Activated CD4-positive, alpha-beta T cell treated with anti-CD3 and anti-CD28 coated beads, Interleukin-2, amount 10 ng/mL, durations not matched to agents 7 days and 5 days (primary cell): ENCODE data around the gene RUNX3. TPM values are rescaled to one million over a fixed set of nuclear protein-coding genes. Genes with fewer than 3 reads are reported as not detected.
A peak's percentile ranks its signal among the peaks of the same experiment; 100 is the strongest.
"Not testable (repeated sequence)": the region's sequence is repeated elsewhere in the genome, so short reads cannot be mapped to it uniquely, and the experiment has no call there.

Experiments
- CTCF ChIA-PET: fragments of 350-600 bp; sonication (Branson Sonifier 250); formaldehyde crosslinking; loops from one replicate; lab custom pipeline; 2021; ENCODE audit warnings: antibody characterized with exemption; lab: Charles Lee
- POLR2A ChIA-PET: fragments of 350-600 bp; sonication (Branson Sonifier 250); formaldehyde crosslinking; loops from one replicate; lab custom pipeline; 2021; ENCODE audit warnings: antibody characterized with exemption; lab: Charles Lee
- DNase-seq: peaks from one replicate; pipeline ENCODE4 v3.0.0-alpha.2; 2020
- H3K27ac Mint-ChIP-seq: one replicate; pipeline ENCODE4 v1.8.0; 2021; ENCODE audit warnings: mild to moderate bottlenecking, moderate library complexity, mixed read lengths
- H3K27me3 Mint-ChIP-seq: one replicate; pipeline ENCODE4 v1.8.0; 2021; ENCODE audit warnings: mixed read lengths
- H3K36me3 Mint-ChIP-seq: one replicate; pipeline ENCODE4 v1.8.0; 2021; ENCODE audit warnings: low read depth, mixed read lengths
- H3K4me1 Mint-ChIP-seq: one replicate; pipeline ENCODE4 v1.8.0; 2021; ENCODE audit warnings: mixed read lengths
- H3K4me3 Mint-ChIP-seq: one replicate; pipeline ENCODE4 v1.8.0; 2021; ENCODE audit warnings: mild to moderate bottlenecking, moderate library complexity, mixed read lengths
- H3K9me3 Mint-ChIP-seq: one replicate; pipeline ENCODE4 v1.8.0; 2021; ENCODE audit warnings: mixed read lengths
- total RNA-seq, 2 experiments: library from RNA; stranded (reverse); gene quantifications; one replicate each; pipeline ENCODE4 v1.2.3, GENCODE V29; 2021

RUNX3 gene
- total RNA-seq, 2 experiments from 2014 or later: 108 to 125 TPM

DNA sequence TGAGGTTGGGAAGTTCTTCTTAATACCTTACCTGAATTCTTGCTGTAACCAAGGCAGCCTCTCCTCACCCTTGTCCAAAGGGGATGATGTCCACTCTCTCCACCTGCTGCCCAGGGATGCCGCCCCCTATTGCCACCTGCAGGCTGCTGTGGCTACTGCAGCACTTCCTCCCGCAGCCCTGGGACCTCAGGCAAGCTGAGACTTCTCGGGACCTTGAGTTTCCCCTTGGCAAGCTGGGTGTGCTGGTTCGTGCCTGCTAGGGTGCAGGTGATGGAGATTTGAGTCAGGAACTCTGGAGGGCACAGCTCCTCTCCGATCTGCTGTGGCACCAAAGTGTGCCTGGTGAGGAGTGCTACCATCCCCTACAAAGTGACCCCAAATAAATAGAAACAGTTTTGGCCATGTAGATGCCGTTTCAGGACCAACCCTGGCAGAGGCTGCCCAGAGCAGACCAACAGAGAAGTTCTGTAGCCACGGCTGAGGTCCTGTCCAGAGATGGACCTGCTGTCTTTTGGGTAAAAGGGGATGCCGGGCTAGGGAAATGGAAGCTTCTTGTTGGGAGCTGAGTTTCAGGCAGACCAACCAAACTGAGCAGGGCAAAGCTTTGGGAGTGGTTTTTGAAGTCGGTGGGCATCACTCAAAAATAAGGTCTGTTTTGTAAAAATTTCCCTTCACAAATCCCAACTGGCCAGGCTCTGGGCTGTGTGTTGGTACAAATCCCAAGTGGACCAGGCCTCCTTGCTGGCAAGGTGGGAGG is 31.7 kb downstream of the RUNX3 start:
- Mint-ChIP-seq H3K27ac (peak overlapping the region; percentile 54), H3K4me3 (no peak overlapping the region), H3K36me3 (peaks cover 26% of the 10 kb centered on the region), H3K4me1 (peaks cover 15% of the 10 kb centered on the region), H3K27me3 (no peaks in the 10 kb centered on the region), H3K9me3 (no peaks in the 10 kb centered on the region)
- CTCF ChIA-PET: interaction anchor here (0.6 to 1.9 kb wide), 6 partner anchors 13 to 1397 kb away, joined by 3 to 5 read pairs (median 3); partner anchors contain the start of gene CLIC4
- POLR2A ChIA-PET: no interaction called here
- peak; percentile 48 for DNase-seq

DNA sequence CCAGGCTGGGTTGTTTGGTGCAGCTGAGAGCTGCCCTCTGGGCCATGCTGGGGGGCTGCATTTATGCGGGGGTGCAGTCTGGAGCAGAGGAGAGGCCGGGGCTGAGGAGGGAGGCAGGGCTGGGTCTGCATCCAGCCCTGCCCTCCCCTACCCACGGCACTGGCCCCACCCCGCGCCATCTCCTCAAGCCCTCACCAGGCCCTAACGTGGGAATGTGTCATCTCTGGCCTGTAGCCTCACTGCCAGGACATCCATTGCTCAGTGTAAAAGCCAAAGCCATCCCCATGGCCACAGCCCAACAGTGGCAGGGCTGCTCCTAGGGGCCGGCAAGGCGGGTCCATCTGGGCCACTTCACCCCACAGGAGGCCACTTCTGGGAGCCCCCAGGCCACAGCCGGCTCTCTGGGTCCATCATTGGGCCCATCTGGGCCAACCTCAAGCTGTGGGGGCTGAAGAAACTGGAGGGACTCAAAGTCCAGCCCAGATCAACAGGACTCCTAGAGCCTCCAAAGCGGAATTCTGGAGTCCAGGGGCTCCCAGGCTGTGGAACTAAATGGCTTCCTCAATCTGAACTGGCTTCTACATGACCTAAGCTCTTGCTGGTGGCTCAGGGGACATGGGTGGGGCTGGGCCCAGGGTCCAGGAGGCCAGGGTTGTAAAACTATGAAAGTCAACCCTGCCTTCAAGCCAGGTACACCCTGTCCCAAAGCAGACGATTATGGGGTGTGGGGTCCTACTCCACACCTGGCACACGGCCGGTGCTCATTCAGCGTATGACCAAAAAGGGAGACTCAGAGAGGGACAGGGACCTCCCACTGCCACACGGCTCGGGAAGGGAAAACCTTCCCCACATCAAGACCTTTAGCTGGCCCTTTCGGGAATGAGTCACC is 32.6 kb downstream of the RUNX3 start:
- H3K27me3 Mint-ChIP-seq: peaks cover 3% of the 10 kb centered on the region
- peaks cover 15% of the 10 kb centered on the region for H3K4me1 Mint-ChIP-seq
- H3K36me3 Mint-ChIP-seq: peaks cover 32% of the 10 kb centered on the region
- ChIA-PET CTCF (interaction anchor here (0.8 to 1.9 kb wide), 4 partner anchors 13 to 1396 kb away, joined by 3 to 5 read pairs (median 3); partner anchors contain the start of gene CLIC4), POLR2A (no interaction called here)
- H3K9me3 Mint-ChIP-seq: peaks cover 7% of the 10 kb centered on the region
- H3K4me3 Mint-ChIP-seq: no peak overlapping the region
- DNase-seq: no peak
- no peak overlapping the region for H3K27ac Mint-ChIP-seq

DNA sequence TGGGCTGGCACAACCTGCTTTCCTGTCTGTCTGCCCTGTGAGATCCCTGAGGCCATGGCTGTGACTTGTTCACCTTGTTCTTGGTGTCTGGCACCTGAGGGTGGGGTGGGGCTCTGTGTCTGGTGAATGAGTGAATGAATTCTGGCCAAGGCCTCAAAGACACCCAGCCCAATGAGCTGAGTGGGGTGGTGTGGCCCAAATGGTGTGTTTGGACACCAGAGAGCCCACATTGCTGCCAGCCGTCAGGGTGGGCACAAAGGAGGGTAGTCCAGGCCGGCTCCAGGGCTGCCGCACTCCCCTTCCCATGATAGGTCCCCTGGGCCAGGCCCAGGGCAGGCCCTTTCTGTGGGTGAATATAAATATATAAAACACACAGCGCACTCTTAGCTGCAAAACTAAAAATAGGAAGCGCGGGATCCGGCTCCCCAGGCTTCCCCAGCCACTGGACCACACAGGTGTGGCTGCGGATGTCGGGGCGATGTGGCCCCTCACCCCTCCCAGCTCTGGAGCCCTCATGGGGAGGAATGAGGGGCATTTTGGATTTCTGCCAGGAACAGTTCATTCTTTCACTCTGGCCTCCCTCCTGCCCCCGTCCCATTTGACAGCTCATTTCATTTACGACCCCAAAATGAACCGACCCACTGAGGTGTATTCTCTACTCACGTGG is 33.3 kb downstream of the RUNX3 start:
- no peak for DNase-seq
- Mint-ChIP-seq H3K27me3 (peaks cover 3% of the 10 kb centered on the region), H3K9me3 (peaks cover 10% of the 10 kb centered on the region), H3K4me3 (no peak overlapping the region), H3K4me1 (peaks cover 15% of the 10 kb centered on the region), H3K36me3 (peaks cover 30% of the 10 kb centered on the region), H3K27ac (no peak overlapping the region)
- POLR2A ChIA-PET: no interaction called here
- CTCF ChIA-PET: interaction anchor here (0.8 to 1.9 kb wide), 2 partner anchors 16 to 142 kb away, joined by 3 to 5 read pairs; no protein-coding TSS in a partner anchor

DNA sequence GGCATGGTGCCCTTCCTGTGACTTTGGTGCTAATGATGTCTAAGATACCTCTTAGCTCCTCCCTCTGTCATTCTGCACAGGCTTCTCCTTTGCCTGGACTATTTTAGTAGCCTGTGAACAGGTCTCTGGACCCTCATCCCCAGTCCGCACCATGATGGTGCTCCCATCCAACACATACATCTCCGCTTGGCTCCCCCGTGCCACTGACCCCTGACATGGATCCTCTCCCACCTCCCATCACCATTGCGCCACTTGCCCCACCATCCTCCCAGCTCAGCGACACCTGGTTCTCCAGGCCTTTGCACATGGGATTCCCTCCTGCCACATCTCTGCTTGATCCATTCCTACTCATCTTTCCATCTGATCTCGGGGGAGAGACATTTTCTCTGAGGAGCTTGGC is 33.9 kb downstream of the RUNX3 start:
- Mint-ChIP-seq H3K27ac (no peak overlapping the region), H3K4me3 (no peak overlapping the region), H3K4me1 (peaks cover 15% of the 10 kb centered on the region), H3K27me3 (peaks cover 3% of the 10 kb centered on the region), H3K36me3 (peaks cover 27% of the 10 kb centered on the region), H3K9me3 (peaks cover 12% of the 10 kb centered on the region)
- DNase-seq: no peak
- CTCF ChIA-PET: interaction anchor here (0.8 kb wide), 1 partner anchor 143 kb away, joined by 3 read pairs; no protein-coding TSS in a partner anchor
- POLR2A ChIA-PET: no interaction called here

DNA sequence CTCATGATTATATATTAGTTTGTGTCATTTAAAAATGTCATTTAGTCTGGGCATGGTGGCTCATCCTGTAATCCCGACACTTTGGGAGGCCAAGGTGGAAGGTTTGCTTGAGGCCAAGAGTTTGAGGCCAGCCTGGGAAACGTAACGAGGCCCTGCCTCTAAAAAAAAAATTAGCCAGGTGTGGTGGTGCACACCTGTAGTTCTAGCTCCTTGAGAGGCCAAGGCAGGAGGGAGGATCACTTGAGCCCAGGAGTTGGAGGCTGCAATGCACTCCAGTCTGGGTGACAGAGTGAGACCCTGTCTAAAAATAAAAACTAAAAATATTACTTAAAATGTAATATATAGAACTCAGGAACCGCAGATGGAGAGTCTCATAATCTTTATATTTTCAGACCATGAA is 34.6 kb downstream of the RUNX3 start:
- peaks cover 22% of the 10 kb centered on the region for H3K36me3 Mint-ChIP-seq
- POLR2A ChIA-PET: no interaction called here
- H3K4me1 Mint-ChIP-seq: peaks cover 15% of the 10 kb centered on the region
- CTCF ChIA-PET: no interaction called here
- DNase-seq: no peak
- no peak overlapping the region for H3K4me3 Mint-ChIP-seq
- H3K27ac Mint-ChIP-seq: no peak overlapping the region
- H3K27me3 Mint-ChIP-seq: peaks cover 7% of the 10 kb centered on the region
- peaks cover 16% of the 10 kb centered on the region for H3K9me3 Mint-ChIP-seq

DNA sequence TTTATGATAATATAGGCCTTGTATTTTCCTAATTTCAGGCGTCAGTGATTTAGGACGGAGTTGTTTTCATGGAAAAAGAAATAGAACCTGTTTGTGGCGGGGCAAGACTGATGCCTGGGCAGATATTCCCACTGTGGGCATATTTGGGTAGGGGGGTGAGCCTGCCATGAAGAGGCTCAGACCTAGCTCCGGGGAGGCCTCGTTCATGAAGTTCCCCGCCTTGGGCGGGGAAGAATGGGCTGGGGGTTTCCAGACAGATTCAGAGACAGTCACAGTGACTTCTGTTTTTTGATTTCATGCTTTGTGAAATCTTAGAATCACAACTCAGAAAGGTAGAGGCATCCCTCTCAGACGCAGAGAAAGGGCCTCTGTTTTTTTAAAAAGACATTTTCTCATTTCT is 36.1 kb downstream of the RUNX3 start:
- no peak overlapping the region for H3K27ac Mint-ChIP-seq
- DNase-seq: no peak
- peaks cover 17% of the 10 kb centered on the region for H3K9me3 Mint-ChIP-seq

DNA sequence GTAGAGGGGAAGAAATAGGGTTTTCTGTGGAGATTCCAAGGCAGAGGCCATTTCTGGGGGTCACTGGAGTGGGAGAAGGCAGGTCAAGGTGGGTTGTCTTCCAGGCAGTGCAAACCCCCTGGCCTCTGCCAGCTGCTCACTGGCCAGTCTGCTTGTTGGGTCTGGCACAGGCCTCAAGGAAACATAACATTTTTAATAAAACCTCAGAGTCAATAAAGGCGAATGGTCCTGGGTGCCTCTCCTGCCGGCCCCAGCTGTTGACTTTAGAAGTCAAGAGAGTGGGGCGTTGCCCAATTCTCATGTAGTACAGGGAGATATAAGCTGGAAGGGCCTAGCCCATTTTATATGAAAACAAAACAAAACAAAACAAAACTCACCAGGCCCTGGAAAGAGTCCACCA is 36.6 kb downstream of the RUNX3 start:
- Mint-ChIP-seq H3K36me3 (peaks cover 10% of the 10 kb centered on the region), H3K27me3 (peaks cover 7% of the 10 kb centered on the region), H3K27ac (no peak overlapping the region), H3K4me3 (no peak overlapping the region), H3K4me1 (peaks cover 8% of the 10 kb centered on the region), H3K9me3 (peaks cover 17% of the 10 kb centered on the region)
- ChIA-PET CTCF (interaction anchor here (0.6 kb wide), 1 partner anchor 1148 kb away, joined by 3 read pairs; no protein-coding TSS in a partner anchor), POLR2A (no interaction called here)
- DNase-seq: no peak

More for the DNA sequence above, 36.1 kb downstream of the RUNX3 start:
- Mint-ChIP-seq H3K36me3 (peaks cover 10% of the 10 kb centered on the region), H3K4me3 (no peak overlapping the region), H3K27me3 (peaks cover 7% of the 10 kb centered on the region), H3K4me1 (peaks cover 12% of the 10 kb centered on the region)
- ChIA-PET POLR2A (no interaction called here), CTCF (no interaction called here)

DNA sequence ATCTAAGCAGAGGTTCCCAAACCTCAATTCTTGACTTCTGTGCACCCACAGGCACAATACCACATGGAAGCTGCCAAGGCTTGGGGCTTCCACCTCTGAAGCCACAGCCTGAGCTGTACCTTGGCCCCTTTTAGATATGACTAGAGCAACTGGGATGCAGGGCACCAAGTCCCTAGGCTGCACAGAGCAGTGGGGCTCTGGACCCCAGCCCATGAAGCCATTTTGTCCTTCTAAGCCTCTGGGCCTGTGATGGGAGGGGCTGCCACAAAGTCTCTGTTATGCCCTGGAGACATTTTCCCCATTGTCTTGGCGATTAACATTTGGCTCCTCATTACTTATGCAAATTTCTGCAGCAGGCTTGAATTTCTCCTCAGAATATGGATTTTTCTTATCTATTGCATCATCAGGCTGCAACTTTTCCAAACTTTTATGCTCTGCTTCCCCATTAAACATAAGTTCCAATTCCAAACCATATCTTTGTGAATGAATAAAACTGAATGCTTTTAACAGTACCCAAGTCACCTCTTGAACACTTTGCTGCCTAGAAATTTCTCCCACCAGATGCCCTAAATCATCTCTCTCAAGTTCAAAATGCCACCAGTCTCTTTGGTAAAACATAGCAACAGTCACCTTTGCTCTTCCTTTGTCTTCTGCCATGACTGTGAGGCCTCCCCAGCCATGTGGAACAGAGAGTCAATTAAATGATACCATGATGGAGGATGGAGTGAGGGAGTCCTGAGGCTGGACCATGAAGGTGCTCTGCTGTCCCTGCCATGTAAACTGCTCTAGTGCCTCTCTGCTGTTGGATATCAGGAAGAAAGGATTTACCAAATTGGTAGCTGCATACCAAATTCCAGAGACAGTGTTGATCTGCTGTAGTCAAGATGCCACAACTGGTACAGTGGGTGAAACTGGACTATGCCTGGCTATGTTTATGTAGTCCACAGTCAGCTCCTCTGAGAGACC is 37.6 kb downstream of the RUNX3 start:
- no peak overlapping the region for H3K27ac Mint-ChIP-seq
- ChIA-PET CTCF (interaction anchor here (2.3 kb wide), 1 partner anchor 12 kb away, joined by 8 read pairs; no protein-coding TSS in a partner anchor), POLR2A (no interaction called here)
- no peak for DNase-seq
- H3K4me3 Mint-ChIP-seq: no peak overlapping the region
- H3K27me3 Mint-ChIP-seq: peaks cover 7% of the 10 kb centered on the region
- peaks cover 4% of the 10 kb centered on the region for H3K4me1 Mint-ChIP-seq
- H3K36me3 Mint-ChIP-seq: peaks cover 10% of the 10 kb centered on the region
- H3K9me3 Mint-ChIP-seq: peaks cover 17% of the 10 kb centered on the region

DNA sequence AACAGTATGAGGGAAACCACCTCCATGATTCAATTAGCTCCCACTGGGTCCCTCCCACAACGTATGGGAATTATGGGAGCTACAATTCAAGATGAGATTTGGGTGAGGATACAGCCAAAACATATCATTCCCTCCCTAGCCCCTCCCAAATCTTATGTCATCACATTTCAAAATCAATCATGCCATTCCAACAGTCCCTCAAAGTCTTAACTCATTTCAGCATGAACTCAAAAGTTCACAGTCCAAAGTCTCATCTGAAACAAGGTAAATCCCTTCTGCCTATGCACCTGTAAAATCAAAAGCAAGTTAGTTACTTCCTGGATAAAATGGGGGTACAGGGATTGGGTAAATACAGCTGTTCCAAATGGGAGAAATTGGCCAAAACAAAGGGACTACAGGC is 38.7 kb downstream of the RUNX3 start:
- POLR2A ChIA-PET, H3K27me3 Mint-ChIP-seq, H3K27ac Mint-ChIP-seq, DNase-seq, H3K4me3 Mint-ChIP-seq, H3K4me1 Mint-ChIP-seq: not testable (repeated sequence)
- CTCF ChIA-PET: interaction anchor here (2.3 kb wide), 1 partner anchor 10 kb away, joined by 8 read pairs; no protein-coding TSS in a partner anchor
- Mint-ChIP-seq H3K9me3 (peaks cover 17% of the 10 kb centered on the region), H3K36me3 (peaks cover 10% of the 10 kb centered on the region)

DNA sequence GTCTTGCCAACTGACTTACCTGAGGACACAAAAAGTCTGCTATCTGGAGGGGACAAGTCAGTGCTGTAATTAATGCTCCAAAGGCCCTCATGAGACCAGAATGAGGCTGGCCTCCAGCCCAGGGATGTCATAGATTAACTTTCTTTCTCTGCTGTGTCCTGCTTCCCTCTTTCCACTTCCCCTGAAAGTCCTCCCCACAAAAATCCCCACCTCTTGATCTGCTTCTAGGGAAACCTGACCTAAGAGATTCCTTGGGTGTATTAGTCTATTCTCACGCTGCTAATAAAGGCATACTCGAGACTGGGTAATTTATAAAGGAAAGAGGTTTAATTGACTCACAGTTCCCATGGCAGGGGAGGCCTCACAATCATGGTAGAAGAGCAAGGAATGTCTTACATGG is 39.2 kb downstream of the RUNX3 start:
- DNase-seq: no peak
- Mint-ChIP-seq H3K27ac (no peak overlapping the region), H3K4me1 (no peaks in the 10 kb centered on the region), H3K27me3 (peaks cover 14% of the 10 kb centered on the region), H3K36me3 (peaks cover 10% of the 10 kb centered on the region), H3K9me3 (peaks cover 17% of the 10 kb centered on the region), H3K4me3 (no peak overlapping the region)
- ChIA-PET CTCF (interaction anchor here (2.3 kb wide), 1 partner anchor 10 kb away, joined by 8 read pairs; no protein-coding TSS in a partner anchor), POLR2A (no interaction called here)

DNA sequence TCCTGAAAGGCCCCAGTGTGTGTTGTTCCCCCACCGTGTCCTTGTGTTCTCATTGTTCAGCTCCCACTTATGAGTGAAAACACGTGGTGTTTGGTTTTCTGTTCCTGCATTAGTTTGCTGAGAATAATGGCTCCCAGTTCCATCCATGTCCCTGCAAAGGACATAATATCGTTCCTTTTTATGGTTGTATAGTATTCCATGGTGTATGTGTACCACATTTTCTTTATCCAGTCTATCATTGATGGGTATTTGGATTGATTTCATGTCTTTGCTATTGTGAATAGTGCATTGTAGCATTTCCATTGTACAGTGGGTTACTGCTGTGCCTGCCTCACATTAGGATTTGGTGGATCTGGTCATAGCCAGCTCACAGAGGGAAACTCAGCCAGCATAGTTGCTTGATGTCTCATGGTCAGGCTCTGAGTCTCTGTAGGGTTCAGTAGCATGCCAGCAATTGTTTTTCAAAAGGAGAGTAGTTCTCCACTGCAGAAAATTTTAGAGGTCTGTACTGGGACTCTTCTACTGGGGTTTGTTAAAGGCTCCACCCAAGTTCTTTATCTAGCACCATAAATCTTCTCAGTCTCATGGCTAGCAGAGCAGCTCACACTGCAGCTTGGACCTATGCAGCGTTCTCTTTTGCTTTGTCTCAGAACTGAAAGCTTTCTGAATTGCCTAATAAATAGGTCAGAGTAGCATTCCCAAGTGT is 41.0 kb downstream of the RUNX3 start:
- H3K27me3 Mint-ChIP-seq: peaks cover 28% of the 10 kb centered on the region
- H3K4me1 Mint-ChIP-seq: no peaks in the 10 kb centered on the region
- ChIA-PET CTCF (no interaction called here), POLR2A (no interaction called here)
- no peak overlapping the region for H3K4me3 Mint-ChIP-seq
- H3K36me3 Mint-ChIP-seq: peaks cover 14% of the 10 kb centered on the region
- H3K9me3 Mint-ChIP-seq: peaks cover 21% of the 10 kb centered on the region
- DNase-seq: no peak
- no peak overlapping the region for H3K27ac Mint-ChIP-seq
